HG03095 (cell line): Measurements from ENCODE around the gene PBX3.

Source experiments
- ATAC-seq: cut with Tn5 transposase; IDR thresholded peaks from one replicate; pipeline ENCODE4 v1.9.1; 2021; ENCODE audit warnings: moderate library complexity; ENCODE audit not compliant: unreplicated experiment

The PBX3 gene

DNA sequence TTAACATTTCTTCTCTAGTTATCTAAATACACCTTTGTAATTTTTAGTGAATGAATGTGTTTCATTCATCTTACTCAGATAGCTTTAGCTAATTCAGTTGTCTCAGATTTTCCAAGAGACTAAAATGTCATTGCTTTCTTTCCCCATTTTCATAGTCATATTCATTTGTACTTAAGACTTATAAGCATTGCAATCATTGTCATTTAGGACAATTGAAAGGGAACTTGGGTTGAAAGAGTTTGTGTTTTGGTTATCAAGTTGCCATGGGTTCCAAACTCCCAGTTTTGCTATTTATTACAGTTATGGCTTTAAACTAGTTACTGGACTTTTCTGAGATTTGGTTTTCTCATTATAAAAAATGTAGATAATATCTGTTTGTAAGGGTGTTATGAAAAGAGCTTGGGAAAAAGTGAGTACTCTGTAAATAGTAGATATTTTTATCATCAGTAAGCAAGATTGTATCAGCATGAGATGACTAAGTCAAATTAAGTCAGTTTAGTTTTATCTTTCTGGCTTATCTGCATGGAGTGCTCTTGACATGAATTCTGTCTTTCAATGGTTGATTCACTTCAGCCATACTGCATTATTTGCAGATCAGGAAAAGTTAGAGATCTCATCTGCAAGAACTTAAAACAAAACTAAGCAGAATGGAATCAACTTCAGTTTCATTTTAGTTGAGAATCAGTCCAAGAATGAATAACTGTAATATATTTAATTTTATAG lies 107.5 kb downstream of the PBX3 start:
- no peak for ATAC-seq

DNA sequence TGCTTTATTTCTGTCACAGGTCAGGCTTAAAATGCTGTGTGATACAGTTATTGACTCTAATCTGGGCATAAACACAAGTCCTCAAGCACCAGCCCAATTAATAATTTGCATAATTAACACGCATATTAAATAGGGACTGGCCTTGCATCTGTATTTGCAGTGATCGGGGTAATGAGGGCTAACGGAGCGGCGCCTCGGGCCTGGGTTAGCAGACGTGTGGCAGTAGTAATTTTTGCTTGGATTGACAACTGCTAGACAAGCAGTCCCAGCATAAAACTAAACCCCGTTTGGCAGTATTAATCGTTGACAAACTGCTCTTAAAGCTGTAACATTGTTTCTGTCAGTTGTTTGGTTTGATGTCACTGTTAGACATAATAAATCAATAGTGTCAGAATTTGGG lies 109.2 kb downstream of the PBX3 start:
- no peak for ATAC-seq

DNA sequence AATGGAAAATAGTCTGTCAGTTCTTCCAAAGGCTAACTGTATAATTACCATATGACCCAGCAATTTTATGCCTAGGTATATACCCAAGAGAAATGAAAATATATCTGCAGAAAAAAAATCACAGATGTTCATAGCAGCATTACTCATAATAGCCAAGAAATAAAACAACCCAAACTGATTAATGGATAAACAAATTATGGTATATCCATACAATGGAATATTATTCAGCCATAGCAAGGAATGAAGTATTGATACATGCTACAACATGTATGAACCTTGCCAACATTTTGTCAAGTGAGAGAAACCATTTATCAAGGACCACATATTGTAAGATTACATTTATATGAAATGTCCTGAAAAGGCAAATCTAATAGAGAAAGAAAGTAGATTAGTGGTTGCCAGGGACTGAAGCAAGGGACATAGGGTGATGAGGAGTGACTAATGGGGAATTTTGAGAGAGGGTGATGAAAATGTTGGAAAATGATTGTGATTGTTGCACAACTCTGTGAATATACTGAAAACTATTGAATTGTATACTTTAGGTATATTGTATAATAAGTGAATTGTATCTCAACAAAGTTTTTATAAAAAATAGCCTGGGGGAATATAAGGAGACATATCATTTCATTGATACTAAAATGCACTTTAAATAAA lies 114.4 kb downstream of the PBX3 start:
- ATAC-seq, result no peak

DNA sequence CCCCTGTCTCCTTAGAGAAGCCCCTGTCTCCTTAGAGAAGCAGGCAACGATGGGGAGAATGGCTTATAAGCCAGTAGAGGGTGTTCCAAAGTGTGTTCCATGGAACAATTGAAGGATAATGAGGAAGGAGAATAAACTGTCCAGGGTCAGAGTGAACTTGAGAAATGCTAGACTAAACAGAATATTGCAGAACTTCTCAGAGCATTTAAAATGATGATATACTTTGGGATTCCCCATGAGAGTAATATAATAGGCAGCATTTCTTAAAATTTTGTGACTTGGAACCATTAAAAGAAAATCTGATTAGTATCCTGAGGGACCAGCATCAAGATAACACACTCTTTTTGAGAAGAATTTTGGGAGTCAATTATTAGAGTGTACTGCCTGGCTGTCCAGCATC lies 116.8 kb downstream of the PBX3 start:
- no peak for ATAC-seq

DNA sequence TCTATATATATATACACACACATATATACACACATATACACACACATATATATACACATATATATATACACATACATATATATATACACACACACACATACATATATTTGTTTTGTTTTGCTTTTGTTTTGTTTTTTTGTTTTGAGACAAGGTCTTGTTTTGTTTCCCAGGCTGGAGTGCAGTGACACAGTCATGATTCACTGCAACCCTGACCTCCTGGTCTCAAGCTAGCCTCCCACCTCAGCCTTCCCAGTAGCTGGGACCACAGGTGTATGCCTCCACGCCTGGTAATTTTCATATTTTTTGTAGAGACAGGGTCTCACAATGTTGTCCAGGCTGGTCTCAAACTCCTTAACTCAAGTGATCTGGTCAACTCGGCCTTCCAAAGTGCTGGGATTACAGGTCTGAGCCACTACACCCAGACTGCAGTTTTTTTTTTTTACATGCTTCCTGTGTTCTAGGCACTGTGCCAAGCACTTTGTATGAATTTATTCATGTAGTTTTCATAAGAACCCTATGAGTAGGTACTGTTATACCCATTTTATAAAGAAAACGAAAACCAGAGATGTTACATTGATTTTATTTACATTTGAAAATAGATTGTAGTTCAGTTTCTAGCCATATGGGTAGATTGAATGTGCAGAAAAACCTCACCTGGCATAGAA lies 120.7 kb downstream of the PBX3 start:
- ATAC-seq, result no peak

DNA sequence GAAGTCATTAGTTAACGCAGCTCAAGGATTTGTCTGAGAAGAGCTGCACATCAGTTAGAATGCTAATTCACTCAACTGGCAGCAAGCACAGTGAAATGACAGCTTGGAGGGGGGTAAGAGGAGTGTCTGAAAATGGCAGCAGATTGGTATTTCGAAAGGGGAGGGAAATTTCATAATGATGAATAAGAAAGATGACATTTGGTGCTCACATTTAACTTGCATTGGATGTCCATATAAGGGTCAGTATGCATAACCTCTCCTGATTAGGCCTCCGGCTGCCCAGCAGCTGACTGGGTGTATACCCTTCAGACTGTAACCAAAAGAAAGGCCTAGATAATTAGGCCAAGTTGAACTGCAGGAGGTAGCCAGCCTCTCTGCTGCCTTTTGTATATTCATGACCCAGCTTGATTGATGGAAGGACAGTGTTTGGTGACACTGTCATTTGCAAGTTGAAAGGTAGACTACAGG lies 131.0 kb downstream of the PBX3 start:
- no peak for ATAC-seq

DNA sequence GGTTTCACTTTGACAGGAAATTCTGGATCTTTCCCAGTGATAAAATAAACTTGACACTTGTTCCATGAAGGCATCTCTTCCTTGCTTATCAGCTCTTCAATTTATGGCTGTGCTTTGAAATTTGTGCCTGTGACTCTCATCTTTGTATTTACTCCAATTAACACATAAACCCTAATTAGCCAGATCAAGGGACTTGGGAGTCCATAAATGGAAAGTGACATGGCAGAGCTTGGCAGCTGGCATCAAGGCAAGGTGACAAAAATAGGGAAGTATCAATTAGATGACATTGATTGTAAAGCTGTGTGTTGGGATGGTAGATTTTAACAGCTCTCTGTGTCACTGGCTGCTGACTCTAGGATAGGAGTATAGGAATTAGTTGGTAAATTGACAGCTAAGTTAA lies 133.9 kb downstream of the PBX3 start:
- ATAC-seq, result no peak

DNA sequence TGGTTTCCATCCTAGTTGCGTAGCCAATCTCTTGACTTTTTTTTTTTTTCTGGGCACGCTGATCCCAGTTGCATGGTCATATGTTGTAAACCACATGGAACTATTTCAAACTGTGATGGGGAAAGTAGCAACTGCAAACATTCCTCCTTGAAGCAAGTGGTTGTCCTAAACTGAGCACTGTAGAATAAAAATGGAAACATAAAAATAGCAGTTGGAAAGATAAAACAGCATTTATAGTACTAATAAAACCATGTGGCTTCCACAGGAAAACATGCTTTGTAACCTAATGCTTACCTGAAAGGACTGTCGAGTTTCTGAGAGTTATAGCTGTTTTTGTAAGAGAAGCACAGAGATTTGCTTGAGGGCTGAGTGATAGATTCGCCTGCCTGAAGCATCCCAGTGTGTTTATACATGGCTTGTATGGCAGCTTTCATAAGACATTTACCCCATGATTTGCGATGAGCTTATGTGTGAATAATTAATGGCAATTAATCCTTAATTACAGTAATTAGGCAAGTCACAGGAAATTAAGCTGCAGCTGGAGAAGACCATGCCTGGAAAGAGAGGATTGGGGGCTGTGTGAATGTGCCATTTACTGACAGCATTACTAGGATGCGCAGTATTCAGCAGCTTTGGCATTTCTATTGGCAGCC lies 136.5 kb downstream of the PBX3 start:
- ATAC-seq, result no peak

DNA sequence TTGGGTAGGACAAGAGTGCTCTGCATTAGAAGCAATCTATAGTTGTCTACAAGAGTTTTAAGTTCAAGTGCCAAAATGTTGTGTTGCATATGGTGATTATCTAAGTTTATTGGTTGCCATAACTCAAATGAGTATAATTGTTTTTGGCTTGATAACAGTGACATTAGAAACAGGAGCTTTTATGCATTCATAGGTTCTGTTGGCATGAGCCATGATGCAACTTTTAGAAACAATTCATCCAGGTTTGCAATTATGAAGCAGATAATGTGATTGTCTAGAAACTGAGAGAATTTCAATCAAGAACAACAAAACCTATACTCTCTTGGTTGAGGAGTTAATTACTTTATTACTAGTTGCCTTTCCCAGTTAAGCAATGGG lies 137.0 kb downstream of the PBX3 start:
- no peak for ATAC-seq

DNA sequence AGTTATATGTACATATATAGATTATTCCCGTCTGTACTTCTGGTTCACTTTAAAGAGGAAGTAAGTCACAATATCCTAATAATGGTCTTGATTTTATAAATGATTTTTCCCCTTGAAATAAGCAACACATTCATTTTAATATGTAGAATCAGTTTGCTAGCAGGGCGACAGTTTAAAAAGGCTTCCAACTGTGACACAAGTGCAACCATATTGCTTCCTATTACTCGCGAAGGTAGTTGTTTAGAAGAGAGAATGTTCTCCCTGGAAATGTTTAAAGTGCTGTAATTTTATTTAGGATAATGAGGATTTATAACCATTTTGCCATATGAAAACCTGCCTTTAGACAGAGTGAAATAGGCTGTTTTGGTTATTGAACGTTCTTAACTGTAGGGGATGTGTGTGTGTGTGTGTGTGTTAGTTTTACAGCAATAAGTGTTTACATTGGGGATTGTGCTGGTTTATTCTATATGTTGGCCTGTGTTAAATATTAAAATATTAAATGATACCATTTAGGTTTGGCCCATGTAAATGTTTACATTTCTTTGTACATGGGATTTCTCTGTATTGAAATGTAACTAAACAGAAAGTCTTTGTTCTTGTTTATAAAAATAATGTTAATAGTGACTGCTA lies 138.3 kb downstream of the PBX3 start:
- ATAC-seq, result no peak

DNA sequence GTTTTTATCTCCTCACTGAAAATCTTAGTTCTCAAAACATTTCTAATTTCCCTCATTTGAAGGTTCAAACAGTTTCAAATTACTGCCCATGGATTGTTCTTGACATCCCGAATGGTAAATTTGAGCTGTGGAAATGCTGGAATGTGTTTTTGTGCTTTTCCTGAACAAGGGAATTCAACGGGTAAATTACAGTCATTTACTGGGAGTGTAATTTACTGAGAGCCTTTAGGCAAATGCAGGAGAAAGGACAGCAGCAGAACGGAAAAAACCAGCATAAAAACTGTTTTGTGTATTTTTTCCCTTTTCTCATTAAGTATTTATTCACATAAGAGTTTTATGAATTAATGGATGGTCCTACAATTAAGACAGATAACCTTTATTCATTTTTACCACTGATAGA lies 139.2 kb downstream of the PBX3 start:
- ATAC-seq, result no peak

DNA sequence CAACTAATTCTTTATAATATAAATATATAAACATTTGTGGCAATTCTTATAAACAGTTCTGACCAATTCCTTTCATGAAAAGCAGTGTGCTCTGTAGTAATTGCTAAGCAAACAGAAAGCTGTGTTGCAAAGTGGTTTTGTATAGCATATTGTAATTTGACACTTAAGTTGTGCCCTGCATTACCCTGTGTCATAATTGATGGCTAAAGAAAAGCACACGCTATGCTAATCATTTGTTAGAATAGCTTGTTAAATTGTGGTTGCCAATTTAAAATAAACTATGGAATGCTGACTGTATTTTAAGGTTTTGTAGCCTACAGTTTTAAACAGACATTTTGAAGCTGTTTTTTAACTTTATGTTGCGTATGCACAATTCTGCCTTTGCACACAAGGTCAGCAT lies 140.0 kb downstream of the PBX3 start:
- no peak for ATAC-seq

DNA sequence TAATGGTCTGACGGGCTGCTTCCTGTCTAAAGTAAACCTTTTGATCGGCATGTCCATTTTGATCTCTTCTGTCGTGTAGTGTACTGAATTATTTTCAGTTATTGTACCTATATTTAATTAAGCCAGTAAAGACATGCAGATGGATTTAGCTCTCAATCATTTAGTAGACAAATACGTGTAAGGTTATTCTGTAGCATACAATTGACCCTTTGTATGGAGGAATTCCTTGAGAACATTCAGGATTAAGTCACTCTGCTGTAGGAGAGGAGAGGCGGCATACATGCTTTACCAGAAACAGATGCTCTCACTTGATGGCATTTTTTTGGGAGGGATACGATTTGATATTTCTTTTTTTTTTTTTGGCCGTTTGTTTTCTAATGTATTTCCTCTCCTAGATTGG lies 141.0 kb downstream of the PBX3 start:
- no peak for ATAC-seq

DNA sequence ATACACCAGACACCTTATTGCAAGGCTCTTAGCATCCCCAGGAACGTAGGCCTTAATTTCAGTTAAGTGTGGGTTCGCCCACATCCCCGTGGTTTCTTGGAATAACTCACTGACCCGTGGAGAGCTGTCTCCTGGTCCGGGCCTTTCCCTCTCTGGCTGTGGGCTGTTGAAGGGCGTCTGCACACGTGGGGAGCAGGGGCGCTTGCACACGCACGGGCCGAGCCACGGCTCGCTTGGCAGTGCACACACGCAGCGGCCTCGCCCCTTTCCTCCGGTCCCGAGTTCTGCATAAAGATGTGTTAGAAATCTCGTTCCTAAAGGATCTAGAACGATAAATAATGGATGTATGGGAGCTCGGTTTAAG lies 141.9 kb downstream of the PBX3 start:
- no peak for ATAC-seq

DNA sequence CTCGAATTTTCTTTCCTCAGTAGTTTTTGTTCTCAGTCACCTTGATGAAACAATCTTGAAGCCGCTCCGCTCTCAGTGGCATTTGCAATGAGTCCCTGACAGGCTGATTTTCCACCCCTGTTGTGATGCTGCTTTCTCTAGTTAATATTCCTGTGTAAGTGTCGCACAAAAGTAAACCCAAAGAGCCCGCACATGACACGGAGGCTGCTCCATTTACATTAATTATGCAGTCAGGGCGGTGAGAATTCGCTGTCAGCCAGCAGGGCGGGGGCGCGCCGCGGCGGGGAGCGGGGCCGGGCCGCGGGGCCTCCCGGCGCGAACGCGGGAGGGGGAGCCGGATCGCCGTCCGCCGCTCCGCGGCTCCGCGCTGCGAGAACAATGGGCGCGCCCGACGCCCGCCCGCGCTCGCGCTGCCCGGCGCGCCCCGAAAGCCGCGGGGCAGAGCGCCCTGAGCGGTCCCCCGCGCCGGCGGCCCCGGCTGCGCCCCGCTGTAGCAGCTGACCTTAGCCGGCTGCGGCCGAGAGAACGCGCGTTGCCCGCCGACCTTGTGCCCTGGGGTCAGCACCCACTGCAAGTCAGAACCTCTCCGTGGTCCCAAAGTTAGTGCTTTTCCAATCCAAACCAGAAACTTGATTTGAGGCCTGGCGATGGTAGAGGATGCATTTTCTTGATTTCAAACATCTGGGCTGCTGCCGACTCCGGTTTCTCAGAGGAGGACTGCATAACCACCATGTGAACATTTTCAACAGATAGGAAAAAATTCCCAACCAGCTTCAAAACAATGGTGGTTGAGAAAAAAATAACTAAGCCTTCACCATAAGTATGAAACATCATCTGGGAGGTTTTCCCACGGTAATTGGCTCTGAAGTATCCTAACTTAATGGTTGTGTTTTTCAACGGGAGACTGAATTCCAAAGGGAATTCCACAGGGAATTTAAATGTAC lies 142.6 kb downstream of the PBX3 start:
- ATAC-seq, result no peak

DNA sequence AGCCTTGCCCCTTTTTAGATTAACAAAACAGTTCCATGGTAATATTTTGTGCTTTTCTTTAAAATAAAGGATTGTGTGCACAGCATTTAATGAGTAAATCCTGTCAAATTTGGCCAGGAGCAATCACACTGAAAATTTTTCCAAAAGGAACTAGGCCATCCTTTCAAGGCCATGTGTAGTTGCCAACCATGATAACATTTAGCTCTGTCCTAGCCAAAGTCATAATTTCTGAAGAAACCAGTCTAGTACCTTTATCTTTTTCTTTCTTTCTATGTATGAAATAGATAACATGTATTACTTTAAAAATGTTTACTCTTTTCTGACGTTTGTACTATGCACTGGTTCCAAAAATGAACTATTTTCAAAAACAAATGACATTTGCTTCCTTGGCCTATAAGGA lies 143.7 kb downstream of the PBX3 start:
- no peak for ATAC-seq

DNA sequence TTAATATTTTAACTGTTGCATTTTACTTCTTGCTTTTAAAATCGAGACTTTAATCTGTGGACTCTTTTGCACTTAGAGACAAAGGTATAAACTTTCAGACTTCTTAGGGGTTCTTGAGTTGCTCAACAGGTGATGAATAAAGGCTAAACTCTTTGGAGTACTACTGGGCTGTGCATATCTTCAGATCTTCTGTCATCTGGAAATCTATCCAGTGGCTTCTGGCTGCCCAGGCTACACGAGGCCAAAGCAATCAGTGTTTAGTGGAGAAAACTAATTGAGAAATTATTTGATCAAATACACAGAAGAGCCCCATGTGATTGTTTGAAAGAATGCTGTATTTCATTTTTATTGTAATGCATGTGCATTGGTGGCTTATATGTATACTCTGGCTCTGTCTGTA lies 146.1 kb downstream of the PBX3 start:
- no peak for ATAC-seq

DNA sequence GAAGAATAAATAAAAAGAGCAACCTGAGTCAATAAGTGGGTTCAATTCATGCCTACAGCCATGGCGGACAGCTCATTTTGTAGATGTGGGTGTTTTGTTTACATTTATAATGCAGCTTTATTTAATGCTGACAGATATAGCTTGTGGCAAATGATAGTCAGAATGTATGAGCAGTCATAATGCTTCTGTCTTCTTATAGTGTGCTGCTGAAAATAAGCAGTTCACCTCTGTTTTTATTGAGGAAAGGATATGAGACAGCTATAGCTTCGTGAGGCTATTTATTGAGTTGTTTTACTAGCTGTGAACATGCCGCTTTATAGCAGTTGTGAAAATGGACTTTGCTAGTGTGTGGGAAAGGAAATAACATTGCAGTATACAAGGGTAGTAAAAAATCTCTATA lies 147.4 kb downstream of the PBX3 start:
- ATAC-seq, result no peak

DNA sequence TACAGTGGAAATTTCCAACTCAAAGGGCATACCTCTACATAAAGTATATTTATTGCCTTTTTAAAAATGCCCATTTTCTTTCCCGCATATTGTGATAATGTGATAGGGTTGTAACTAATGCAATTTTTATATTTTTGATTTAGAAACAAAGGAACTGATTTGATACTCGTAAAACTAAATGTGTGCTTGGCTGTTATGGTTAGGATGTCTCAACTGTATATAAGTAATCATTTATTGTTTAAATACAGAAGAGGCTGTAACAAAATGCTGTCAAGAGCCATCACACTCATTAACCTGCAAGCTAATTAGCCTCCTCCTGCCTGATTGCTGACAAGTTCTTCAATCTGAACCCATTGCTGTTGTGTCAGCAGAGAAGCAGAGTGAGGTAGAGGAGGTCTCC lies 149.2 kb downstream of the PBX3 start:
- no peak for ATAC-seq

DNA sequence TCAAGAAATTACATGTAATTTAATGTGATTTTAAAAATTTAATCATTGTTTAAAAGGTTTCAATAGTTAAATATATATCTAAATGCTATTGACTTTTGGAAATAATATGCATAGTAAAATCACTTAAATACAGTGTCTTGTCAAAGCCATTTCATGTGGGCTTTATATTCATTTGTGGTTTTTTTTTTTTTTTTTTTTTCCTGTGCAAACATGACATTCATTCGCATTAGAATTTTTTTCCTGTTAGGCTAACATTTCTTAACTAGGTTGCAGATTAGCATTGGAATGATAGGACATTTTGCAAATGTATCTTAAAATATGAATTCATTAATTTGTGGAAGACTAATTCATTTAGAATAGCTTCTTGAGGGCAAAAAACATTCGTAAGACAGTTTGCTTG lies 149.8 kb downstream of the PBX3 start:
- ATAC-seq, result no peak
